Spinal cord (tissue), 10 donors: ENCODE data around the gene TMEM62. TPM values are rescaled to one million over a fixed set of nuclear protein-coding genes. Genes with fewer than 3 reads are reported as not detected.
A peak's percentile ranks its signal among the peaks of the same experiment; 100 is the strongest.

Experiments used
- DNase-seq, 6 donors: peaks; one replicate each; pipeline versions ENCODE4 v3.0.0 to v3.0.0-alpha.2; 2013 to 2015; ENCODE audit warnings: low spot score in 6 of 6, low read depth in 4 of 6
- H3K27ac ChIP-seq: one replicate; pipeline ENCODE4 v1.5.1; 2013; ENCODE audit warnings: low read depth, low read length, control low read depth
- H3K27me3 ChIP-seq: one replicate; pipeline ENCODE4 v1.6.1; 2013; ENCODE audit warnings: low read length; ENCODE audit not compliant: control insufficient read depth, insufficient read depth
- H3K36me3 ChIP-seq: one replicate; pipeline ENCODE4 v1.6.1; 2013; ENCODE audit warnings: low read length; ENCODE audit not compliant: control insufficient read depth, insufficient read depth
- H3K4me1 ChIP-seq: one replicate; pipeline ENCODE4 v1.6.1; 2013; ENCODE audit warnings: low read length; ENCODE audit not compliant: control insufficient read depth, insufficient read depth
- H3K4me3 ChIP-seq: one replicate; pipeline ENCODE4 v1.5.1; 2013; ENCODE audit warnings: low read depth, low read length, control low read depth
- H3K9me3 ChIP-seq: one replicate; pipeline ENCODE4 v1.6.1; 2013; ENCODE audit warnings: low read length; ENCODE audit not compliant: control insufficient read depth, insufficient read depth
- WGBS: methylation state at CpG from one replicate; pipeline ENCODE4 v1.1.5; 2013; ENCODE audit warnings: missing lambda C conversion rate; ENCODE audit not compliant: insufficient coverage; 5-methylcytosine and 5-hydroxymethylcytosine counted together
- polyA plus RNA-seq, 2 donors: library from polyadenylated mRNA; unstranded; fragments of 120-200 nt; gene quantifications; one replicate each; pipeline ENCODE4 v1.2.1, GENCODE V29; 2013; ENCODE audit not compliant: insufficient read length in 2 of 2
- total RNA-seq, 2 donors: library from RNA; depleted of rRNA in 1 of 2; stranded (reverse); fragments of 120-200 nt in 1 of 2; fragments of >200 nt in 1 of 2; gene quantifications; one replicate each; pipeline versions ENCODE4 v1.2.3 to v1.2.4, GENCODE V29; 2013 to 2014
- donor health status: healthy.

Gene TMEM62
- total and polyA plus RNA-seq, 4 donors = 14.8 to 28.3 (median 25.2) TPM

DNA sequence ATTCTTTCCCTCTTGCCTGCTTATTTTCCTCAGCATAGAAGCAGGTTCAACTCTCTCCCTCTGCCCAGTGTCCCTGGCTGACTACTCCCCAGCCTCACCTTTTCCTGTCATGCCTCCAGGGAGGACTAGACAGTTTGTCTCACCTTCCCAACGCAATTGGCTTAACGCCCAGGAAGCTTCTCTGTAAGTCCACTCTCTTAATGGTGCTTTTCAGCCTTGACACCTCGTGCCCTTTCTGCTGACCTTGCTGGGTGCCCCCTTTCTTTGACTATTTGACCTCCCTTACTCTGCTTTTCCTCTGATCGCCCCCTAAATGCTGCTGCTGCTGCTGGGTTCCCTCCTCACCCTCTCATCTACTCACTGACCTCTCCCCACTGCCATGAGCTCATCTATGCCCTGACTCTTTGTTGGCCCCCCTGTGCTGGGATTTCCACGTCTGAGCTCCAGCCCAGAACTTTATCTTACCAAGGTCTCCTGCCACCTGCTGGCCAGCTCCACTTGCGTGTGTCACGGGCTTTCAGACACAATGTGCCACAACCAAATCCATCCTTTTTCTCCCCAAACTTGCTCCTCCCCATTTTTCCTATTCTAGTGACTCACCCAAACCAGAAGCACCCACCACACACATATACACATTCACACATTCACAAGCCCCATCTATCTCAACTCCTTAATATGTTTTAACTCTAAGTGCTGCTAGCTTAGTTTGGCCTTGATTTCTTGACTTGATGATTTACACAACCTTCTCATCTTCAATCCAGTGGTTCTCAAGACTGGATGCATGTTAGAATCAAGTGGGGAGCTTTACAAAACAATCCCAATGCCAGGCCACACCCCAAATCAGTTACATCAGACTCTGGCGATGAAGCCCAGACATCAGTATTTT is 70.9 kb downstream of the TMEM62 start:
- H3K27me3 ChIP-seq = no peaks in the 10 kb centered on the region
- no peaks in the 10 kb centered on the region for H3K4me1 ChIP-seq
- H3K9me3 ChIP-seq = no peaks in the 10 kb centered on the region
- no peak overlapping the region for H3K27ac ChIP-seq
- peak in 2 of 6 donors; percentile 18 to 19 for DNase-seq
- WGBS = 41% methylated on average over 8 of the region's 8 CpGs
- H3K4me3 ChIP-seq = no peak overlapping the region
- no peaks in the 10 kb centered on the region for H3K36me3 ChIP-seq

DNA sequence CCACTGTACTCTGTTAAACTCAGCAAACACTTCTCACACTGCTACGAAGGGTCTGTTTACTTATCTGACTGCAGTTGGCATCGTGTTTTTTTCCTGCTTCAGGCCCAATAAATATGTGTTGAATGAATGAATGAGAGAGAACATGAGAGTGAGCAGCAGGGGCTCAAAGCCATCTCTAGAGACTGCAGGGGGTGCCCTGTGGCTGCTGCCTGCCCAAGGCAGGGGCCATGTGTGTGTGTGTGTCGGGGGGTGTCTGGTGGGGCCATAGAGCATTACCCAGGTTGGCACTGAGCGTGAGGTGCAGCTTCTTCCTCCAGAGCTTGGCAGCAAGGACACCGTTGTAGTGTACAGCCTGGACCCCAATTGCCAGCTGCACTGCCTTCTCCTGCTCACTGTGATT is 72.7 kb downstream of the TMEM62 start:
- H3K4me3 ChIP-seq = no peak overlapping the region
- H3K27ac ChIP-seq = no peak overlapping the region
- 82% methylated on average over 4 of the region's 5 CpGs for WGBS
- H3K36me3 ChIP-seq = no peaks in the 10 kb centered on the region
- no peaks in the 10 kb centered on the region for H3K27me3 ChIP-seq
- H3K4me1 ChIP-seq = no peaks in the 10 kb centered on the region
- no peak for DNase-seq
- H3K9me3 ChIP-seq = no peaks in the 10 kb centered on the region

DNA sequence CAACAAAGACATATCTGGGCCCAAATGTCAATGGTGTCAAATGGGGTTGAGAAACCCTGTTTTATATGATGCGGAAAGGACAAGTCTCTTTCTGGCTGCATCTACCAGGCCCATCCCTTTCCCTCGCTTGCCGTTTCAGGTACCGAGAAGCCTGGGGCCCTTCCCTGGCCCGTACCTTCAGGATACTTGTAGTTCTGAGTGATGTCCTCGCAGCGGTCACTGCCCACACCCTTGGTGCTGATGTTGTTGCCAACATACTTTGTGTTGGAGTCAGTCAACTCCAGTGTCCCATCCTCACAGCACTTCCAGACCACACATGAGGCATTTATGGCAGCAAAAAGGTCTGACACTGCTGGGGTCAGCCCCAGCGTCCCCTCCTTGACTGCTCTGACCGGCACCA is 73.6 kb downstream of the TMEM62 start:
- H3K4me3 ChIP-seq = no peak overlapping the region
- H3K4me1 ChIP-seq = no peaks in the 10 kb centered on the region
- H3K9me3 ChIP-seq = no peaks in the 10 kb centered on the region
- H3K36me3 ChIP-seq = no peaks in the 10 kb centered on the region
- no peaks in the 10 kb centered on the region for H3K27me3 ChIP-seq
- 93% methylated on average over 3 of the region's 9 CpGs for WGBS
- no peak for DNase-seq
- H3K27ac ChIP-seq = no peak overlapping the region

DNA sequence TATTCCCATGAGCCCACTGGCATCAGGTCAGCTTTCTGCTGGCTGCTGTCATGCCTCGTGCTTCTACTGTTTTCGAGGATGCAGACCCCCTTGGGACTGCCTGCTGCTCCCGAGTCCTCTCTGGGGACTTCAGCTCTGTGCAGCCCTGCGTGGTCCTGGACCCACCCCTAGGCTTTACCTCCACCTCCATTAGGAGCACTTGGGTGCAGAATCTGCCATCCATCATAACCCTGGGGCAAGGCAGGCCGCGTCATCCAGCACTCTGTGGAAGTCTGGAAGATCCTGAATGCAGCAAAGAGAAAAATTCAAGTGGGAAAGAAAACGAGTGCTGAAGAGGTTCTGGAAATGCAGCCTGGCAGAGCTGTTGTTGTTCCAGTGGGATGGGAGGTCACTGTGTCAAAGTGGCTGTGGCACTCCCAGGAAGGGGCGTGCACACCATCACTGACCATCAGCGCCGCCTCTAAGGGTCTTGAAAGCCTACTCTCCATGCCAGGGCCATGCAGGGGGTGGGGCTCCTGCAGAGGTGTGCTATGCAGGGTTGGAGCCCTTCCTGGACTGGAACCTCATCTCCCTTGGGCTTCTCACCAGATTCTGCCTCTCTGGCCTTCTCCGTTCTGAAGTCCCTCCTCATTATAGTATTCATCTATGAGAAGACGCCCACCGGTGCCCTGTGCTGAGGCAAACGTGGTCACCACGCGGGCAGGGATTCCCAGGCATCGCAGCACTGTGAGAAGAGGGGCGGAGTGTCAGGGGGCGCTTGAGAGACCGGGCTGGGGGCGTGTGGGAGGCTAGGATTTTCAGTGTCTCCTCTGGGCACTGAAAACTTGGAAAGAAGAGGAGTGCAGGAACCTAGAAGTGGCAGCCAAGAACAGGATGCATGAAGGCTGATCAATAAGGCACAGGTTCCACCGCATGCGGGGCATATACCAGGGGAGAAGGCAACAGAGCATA is 74.9 kb downstream of the TMEM62 start:
- no peak for DNase-seq
- no peaks in the 10 kb centered on the region for H3K9me3 ChIP-seq
- 72% methylated on average over 22 of the region's 23 CpGs for WGBS
- H3K27ac ChIP-seq = no peak overlapping the region
- no peak overlapping the region for H3K4me3 ChIP-seq
- H3K36me3 ChIP-seq = no peaks in the 10 kb centered on the region
- no peaks in the 10 kb centered on the region for H3K4me1 ChIP-seq
- H3K27me3 ChIP-seq = no peaks in the 10 kb centered on the region

DNA sequence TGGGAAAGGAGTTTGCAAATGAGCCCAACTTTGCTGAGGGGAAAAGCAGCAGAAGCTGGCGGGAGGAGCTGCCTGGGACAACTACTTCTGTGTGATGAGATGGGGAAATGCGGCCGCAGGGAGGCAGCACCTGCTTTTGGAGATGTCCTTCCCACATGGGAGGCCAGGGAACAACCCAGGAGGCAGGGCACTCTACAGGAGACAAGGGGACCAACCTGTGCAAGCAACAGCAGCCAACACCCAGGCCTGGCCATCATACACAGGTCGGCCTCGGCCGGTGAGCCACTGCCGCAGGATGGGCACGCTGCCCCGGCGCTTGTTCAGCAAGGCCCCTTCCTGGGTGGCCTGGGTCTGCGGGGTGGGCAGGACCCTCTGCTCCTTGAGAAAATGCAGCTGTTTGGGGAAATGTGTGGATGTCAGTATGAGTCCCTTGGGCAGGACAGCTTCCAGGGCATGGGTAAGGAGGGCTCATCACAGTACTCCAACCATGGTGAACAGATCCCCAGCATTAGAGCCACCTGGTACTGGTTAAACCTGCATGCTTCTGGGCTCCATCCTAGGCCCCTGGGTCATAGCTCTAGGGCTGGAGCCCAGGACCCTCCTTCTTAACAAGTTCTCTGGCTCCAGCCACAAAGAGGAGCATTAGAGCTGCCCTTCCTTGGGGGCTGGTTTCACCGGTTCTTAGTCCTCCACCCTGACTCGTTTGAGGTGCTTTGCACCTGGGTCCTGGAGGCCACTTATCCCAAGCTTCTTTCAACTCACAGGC is 75.9 kb downstream of the TMEM62 start:
- Histone ChIP-seq H3K27ac (no peak overlapping the region), H3K4me3 (no peak overlapping the region), H3K36me3 (no peaks in the 10 kb centered on the region), H3K9me3 (no peaks in the 10 kb centered on the region), H3K27me3 (no peaks in the 10 kb centered on the region), H3K4me1 (no peaks in the 10 kb centered on the region)
- peak in 1 of 6 donors; percentile 30 for DNase-seq
- 80% methylated on average over 13 of the region's 13 CpGs for WGBS

DNA sequence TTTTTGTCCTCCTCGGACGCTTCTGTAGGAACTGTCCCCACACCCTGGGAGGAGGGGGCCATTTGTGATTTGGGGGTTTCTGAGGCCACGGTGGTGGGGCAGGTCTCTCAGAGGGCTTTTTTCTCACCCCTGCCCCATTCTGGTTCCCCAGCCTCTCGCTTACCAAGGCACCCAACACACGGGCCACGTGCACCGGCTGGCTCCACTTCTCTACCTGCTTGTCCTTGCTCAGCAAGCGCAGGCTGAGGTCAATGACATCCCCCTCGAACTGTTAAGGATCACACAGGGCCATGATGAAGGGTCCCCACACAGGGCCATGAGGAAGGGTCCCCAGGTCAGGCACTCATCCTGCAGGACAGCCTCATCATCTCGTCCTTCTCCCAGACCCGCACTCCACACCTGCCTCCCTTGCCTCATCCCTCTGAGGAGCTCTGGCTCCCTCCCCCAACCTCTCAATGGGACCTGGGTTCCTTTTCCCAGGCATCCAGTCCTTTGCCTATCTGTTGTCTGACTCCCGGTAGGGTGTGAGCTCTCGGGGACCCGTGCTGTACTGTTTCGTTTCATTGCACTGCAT is 76.9 kb downstream of the TMEM62 start:
- Histone ChIP-seq H3K36me3 (no peaks in the 10 kb centered on the region), H3K4me3 (no peak overlapping the region), H3K9me3 (no peaks in the 10 kb centered on the region), H3K27ac (no peak overlapping the region), H3K4me1 (no peaks in the 10 kb centered on the region), H3K27me3 (no peaks in the 10 kb centered on the region)
- no peak for DNase-seq
- WGBS = 86% methylated on average over 13 of the region's 15 CpGs

DNA sequence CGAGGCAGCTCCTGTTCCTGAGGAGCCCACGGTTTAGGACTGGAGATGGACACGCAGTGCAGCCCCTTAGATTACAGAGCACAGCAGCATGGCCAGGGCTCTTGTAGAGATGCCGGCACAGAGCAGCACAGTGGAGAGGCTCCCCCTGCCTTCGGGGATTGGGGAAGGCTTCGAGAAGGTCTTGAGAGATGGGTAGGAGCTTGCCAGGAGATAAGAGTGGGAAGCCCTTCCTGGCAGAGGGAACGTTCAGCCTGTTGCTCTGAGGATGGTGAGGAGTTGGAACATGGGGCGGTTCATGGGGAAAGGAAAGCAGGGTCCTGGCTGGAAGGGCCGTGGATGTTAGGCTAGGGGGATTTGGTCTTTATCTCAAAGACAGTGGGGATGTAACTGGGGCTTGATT is 77.4 kb downstream of the TMEM62 start:
- Histone ChIP-seq H3K4me1 (no peaks in the 10 kb centered on the region), H3K36me3 (no peaks in the 10 kb centered on the region)
- WGBS = 83% methylated on average over 9 of the region's 9 CpGs

DNA sequence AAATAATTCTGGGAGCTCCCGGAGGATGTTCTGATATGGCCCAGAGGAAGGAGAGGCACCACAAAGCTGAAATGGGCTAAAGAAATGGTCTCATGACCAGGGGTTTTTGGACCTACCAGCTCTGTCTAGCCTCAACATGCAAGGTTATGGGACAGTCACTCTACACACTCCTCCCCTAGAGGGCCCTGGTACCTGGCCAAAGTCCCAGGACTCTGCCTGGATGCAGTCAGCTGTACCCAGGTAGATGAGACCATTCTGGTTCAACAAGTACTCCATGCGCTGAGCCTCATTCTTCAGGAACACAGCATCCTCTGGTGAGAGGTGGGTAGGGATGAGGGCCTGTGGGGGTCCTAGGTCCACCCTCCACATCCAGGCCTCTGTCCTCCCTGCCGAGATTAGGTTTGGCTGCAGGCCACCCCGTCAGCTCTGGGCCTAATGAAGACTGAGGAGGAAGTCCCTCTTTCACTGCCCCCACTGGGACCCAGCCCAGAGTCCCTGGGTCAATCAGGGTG is 77.9 kb downstream of the TMEM62 start:
- H3K4me3 ChIP-seq = no peak overlapping the region
- DNase-seq = no peak
- no peaks in the 10 kb centered on the region for H3K27me3 ChIP-seq
- no peaks in the 10 kb centered on the region for H3K36me3 ChIP-seq
- H3K4me1 ChIP-seq = no peaks in the 10 kb centered on the region
- H3K27ac ChIP-seq = no peak overlapping the region
- WGBS = 90% methylated on average over 4 of the region's 4 CpGs
- H3K9me3 ChIP-seq = no peaks in the 10 kb centered on the region

More for the DNA sequence above, 77.4 kb downstream of the TMEM62 start:
- Histone ChIP-seq H3K4me3 (no peak overlapping the region), H3K27ac (no peak overlapping the region), H3K27me3 (no peaks in the 10 kb centered on the region), H3K9me3 (no peaks in the 10 kb centered on the region)
- DNase-seq = no peak

DNA sequence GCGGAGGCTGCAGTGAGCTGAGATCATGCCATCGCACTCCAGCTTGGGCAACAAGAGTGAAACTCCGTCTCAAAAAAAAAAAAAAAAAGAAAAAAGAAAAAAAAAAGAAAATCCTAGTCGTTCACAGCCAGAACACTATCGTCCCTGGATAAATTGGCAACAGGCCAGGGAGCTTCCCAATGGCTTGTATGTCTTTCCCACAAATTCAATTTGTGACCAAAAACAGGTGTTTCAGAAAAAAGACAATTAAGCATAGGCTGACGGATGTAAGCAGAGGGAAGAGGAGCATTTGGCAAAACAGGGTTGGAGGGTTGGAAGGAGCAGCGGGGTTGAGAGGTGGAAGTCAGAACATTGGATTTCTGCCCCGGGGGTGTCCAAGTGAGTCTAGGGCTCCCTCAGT is 78.9 kb downstream of the TMEM62 start:
- no peak overlapping the region for H3K4me3 ChIP-seq
- 89% methylated on average over 4 of the region's 8 CpGs for WGBS
- no peaks in the 10 kb centered on the region for H3K27me3 ChIP-seq
- DNase-seq = no peak
- H3K9me3 ChIP-seq = no peaks in the 10 kb centered on the region
- no peak overlapping the region for H3K27ac ChIP-seq
- no peaks in the 10 kb centered on the region for H3K4me1 ChIP-seq
- H3K36me3 ChIP-seq = no peaks in the 10 kb centered on the region
